ENCODE data around the gene HDAC4. TPM values are rescaled to one million over a fixed set of nuclear protein-coding genes. Genes with fewer than 3 reads are reported as not detected.

The HDAC4 gene
- total and polyA plus RNA-seq, 4 donors, result 2.9 to 37.2 (median 4.4) TPM

- H3K36me3 ChIP-seq (ENCODE audit: control insufficient read depth in 4 of 4, insufficient read depth in 3 of 4, low read depth in 1 of 4, low read length in 3 of 4), result peaks cover 4 to 37% (median 18%) of the 10 kb centered on the region in 4 donors
- no peaks in the 10 kb centered on the region for H3K4me1 ChIP-seq (ENCODE audit: control insufficient read depth in 4 of 4, insufficient read depth in 4 of 4, low read length in 3 of 4)
- TF ChIP-seq, protein P1, sequence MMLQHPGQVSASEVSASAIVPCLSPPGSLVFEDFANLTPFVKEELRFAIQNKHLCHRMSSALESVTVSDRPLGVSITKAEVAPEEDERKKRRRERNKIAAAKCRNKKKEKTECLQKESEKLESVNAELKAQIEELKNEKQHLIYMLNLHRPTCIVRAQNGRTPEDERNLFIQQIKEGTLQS (IDR thresholded peaks at IDR 0.05), result no peak
- TF ChIP-seq RXRA (IDR thresholded peaks at IDR 0.05), result no peak
- no peak for TF ChIP-seq FOXA1 (IDR thresholded peaks at IDR 0.05)
- TF ChIP-seq NR2F2 (IDR thresholded peaks at IDR 0.05), result no peak
- TF ChIP-seq HNF4A (conservative IDR thresholded peaks at IDR 0.05), result no peak
- TF ChIP-seq GABPA (IDR thresholded peaks at IDR 0.05 in 1 of 2, conservative IDR thresholded peaks at IDR 0.05 in 1 of 2), result no peak
- TF ChIP-seq TAF1 (conservative IDR thresholded peaks at IDR 0.05), result no peak
- TF ChIP-seq, protein P2, sequence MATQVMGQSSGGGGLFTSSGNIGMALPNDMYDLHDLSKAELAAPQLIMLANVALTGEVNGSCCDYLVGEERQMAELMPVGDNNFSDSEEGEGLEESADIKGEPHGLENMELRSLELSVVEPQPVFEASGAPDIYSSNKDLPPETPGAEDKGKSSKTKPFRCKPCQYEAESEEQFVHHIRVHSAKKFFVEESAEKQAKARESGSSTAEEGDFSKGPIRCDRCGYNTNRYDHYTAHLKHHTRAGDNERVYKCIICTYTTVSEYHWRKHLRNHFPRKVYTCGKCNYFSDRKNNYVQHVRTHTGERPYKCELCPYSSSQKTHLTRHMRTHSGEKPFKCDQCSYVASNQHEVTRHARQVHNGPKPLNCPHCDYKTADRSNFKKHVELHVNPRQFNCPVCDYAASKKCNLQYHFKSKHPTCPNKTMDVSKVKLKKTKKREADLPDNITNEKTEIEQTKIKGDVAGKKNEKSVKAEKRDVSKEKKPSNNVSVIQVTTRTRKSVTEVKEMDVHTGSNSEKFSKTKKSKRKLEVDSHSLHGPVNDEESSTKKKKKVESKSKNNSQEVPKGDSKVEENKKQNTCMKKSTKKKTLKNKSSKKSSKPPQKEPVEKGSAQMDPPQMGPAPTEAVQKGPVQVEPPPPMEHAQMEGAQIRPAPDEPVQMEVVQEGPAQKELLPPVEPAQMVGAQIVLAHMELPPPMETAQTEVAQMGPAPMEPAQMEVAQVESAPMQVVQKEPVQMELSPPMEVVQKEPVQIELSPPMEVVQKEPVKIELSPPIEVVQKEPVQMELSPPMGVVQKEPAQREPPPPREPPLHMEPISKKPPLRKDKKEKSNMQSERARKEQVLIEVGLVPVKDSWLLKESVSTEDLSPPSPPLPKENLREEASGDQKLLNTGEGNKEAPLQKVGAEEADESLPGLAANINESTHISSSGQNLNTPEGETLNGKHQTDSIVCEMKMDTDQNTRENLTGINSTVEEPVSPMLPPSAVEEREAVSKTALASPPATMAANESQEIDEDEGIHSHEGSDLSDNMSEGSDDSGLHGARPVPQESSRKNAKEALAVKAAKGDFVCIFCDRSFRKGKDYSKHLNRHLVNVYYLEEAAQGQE (IDR thresholded peaks at IDR 0.05), result no peak
- no peak for TF ChIP-seq YY1 (IDR thresholded peaks at IDR 0.05)
- TF ChIP-seq EGR1 (IDR thresholded peaks at IDR 0.05; ENCODE audit: low read depth in 2 of 2), result no peak
- TF ChIP-seq ZBTB33 (IDR thresholded peaks at IDR 0.05), result no peak
- TF ChIP-seq SP1 (IDR thresholded peaks at IDR 0.05), result no peak
- no peak for TF ChIP-seq RAD21 (IDR thresholded peaks at IDR 0.05)
- no peak for TF ChIP-seq FOXA2 (IDR thresholded peaks at IDR 0.05)
- TF ChIP-seq MAX (IDR thresholded peaks at IDR 0.05), result no peak
- no peak for TF ChIP-seq CTCF (IDR thresholded peaks at IDR 0.05; ENCODE audit: low read depth, low read length, missing input control)
- TF ChIP-seq HNF4G (IDR thresholded peaks at IDR 0.05), result no peak
- no peak for TF ChIP-seq JUND (IDR thresholded peaks at IDR 0.05)
- H3K4me3 ChIP-seq (ENCODE audit: low read depth in 1 of 3, low read length in 3 of 3), result no peak overlapping the region
- no peak overlapping the region for H3K27ac ChIP-seq (ENCODE audit: low read depth in 1 of 2, low read length in 2 of 2)
- WGBS, result 89% methylated on average over 30 of the region's 30 CpGs
- no peak overlapping the region for H3K9ac ChIP-seq (ENCODE audit: low read depth in 1 of 2, low read length in 2 of 2)
- no peaks in the 10 kb centered on the region for H3K27me3 ChIP-seq (ENCODE audit: control insufficient read depth in 4 of 4, insufficient read depth in 4 of 4, low read length in 3 of 4)
- DNase-seq (ENCODE audit: low spot score), result no peak
- peaks cover 0 to 2% (median 0%) of the 10 kb centered on the region in 4 donors for H3K9me3 ChIP-seq (ENCODE audit: control insufficient read depth in 4 of 4, low read length in 3 of 4)
These were observed 338.8 kb downstream of the HDAC4 start for GRCh38 chr2:239061824-239062570.
